Neural cell (in vitro differentiated cells): Measurements from ENCODE around the gene ZNF547. TPM values are rescaled to one million over a fixed set of nuclear protein-coding genes. Genes with fewer than 3 reads are reported as not detected.
A peak's percentile ranks its signal among the peaks of the same experiment; 100 is the strongest.

Experiments
- H2AFZ ChIP-seq: fragments of 200-600, 300-800 bp; sonication (generic), shearing (Covaris generic); 2 replicates; pipeline ENCODE4 v1.6.0; 2014; ENCODE audit warnings: low read depth, mild to moderate bottlenecking, antibody characterized with exemption, low read length, moderate library complexity
- H3F3A ChIP-seq: fragments of 200-600 bp; shearing (Covaris generic); 2 replicates; pipeline ENCODE4 v1.6.1; 2016; ENCODE audit warnings: mild to moderate bottlenecking, moderate library complexity, mixed read lengths, antibody characterized with exemption, low read length; ENCODE audit not compliant: insufficient read depth, poor library complexity, severe bottlenecking
- H3K27ac ChIP-seq: fragments of 200-600, 300-800 bp; sonication (generic), shearing (Covaris generic); 2 replicates; pipeline ENCODE4 v1.5.1; 2014; ENCODE audit warnings: mild to moderate bottlenecking, low read length, moderate library complexity
- H3K27me3 ChIP-seq: fragments of 300-800, 200-600 bp; sonication (generic), shearing (Covaris generic); 2 replicates; pipeline ENCODE4 v1.6.0; 2014; ENCODE audit warnings: mild to moderate bottlenecking, low read depth, low read length, moderate library complexity; ENCODE audit not compliant: insufficient read depth
- H3K36me3 ChIP-seq: fragments of 300-800, 200-600 bp; sonication (generic), shearing (Covaris generic); 2 replicates; pipeline ENCODE4 v1.5.1; 2014; ENCODE audit warnings: mild to moderate bottlenecking, antibody characterized with exemption, low read length, moderate library complexity; ENCODE audit not compliant: insufficient read depth
- H3K4me2 ChIP-seq: fragments of 300-800, 200-600 bp; sonication (generic), shearing (Covaris generic); 2 replicates; pipeline ENCODE4 v1.6.0; 2014; ENCODE audit warnings: mild to moderate bottlenecking, low read length
- H3K4me3 ChIP-seq: fragments of 300-800, 200-600 bp; sonication (generic), shearing (Covaris generic); 2 replicates; pipeline ENCODE4 v1.5.1; 2014; ENCODE audit warnings: mild to moderate bottlenecking, low read length, moderate library complexity
- H3K79me2 ChIP-seq: fragments of 200-600 bp; shearing (Covaris generic); replicated peaks from 2 replicates; pipeline ENCODE4 v1.6.0; 2014; ENCODE audit warnings: mild to moderate bottlenecking, low read length, moderate library complexity; ENCODE audit not compliant: insufficient read depth
- H3K9ac ChIP-seq: fragments of 300-800, 200-600 bp; sonication (generic), shearing (Covaris generic); 2 replicates; pipeline ENCODE4 v1.6.1; 2016; ENCODE audit warnings: mild to moderate bottlenecking, low read length, mixed read lengths
- H3K9me2 ChIP-seq: fragments of 200-600 bp; shearing (Covaris generic); 2 replicates; pipeline ENCODE4 v1.6.1; 2016; ENCODE audit warnings: mild to moderate bottlenecking, low read length, mixed read lengths; ENCODE audit not compliant: insufficient read depth
- H3K9me3 ChIP-seq: fragments of 200-600, 300-800 bp; sonication (generic), shearing (Covaris generic); 2 replicates; pipeline ENCODE4 v1.6.1; 2016; ENCODE audit warnings: mild to moderate bottlenecking, mixed run types, low read length, moderate library complexity, mixed read lengths
- H4K20me1 ChIP-seq: fragments of 200-600 bp; shearing (Covaris generic); 2 replicates; pipeline ENCODE4 v1.6.1; 2016; ENCODE audit warnings: mild to moderate bottlenecking, mixed run types; ENCODE audit not compliant: insufficient read depth
- EP300 ChIP-seq: fragments of 450-650 bp; conservative IDR thresholded peaks from 2 replicates; pipeline ENCODE4 v1.6.1; 2014; ENCODE audit warnings: antibody characterized with exemption, mild to moderate bottlenecking, moderate library complexity; ENCODE audit not compliant: poor library complexity, severe bottlenecking
- EZH2 ChIP-seq: fragments of 200-600, 300-800 bp; shearing (Covaris generic), sonication (generic); IDR thresholded peaks from 2 replicates; pipeline ENCODE4 v1.6.1; 2014; ENCODE audit warnings: antibody characterized with exemption, low read length, borderline replicate concordance, mild to moderate bottlenecking; ENCODE audit not compliant: insufficient read depth, poor library complexity, severe bottlenecking
- MXI1 ChIP-seq: fragments of 450-650 bp; conservative IDR thresholded peaks from 2 replicates; pipeline ENCODE4 v1.6.1; 2014; ENCODE audit warnings: antibody characterized with exemption, mild to moderate bottlenecking; ENCODE audit not compliant: poor library complexity, severe bottlenecking
- POLR2AphosphoS5 ChIP-seq: IDR thresholded peaks from 2 replicates; pipeline ENCODE4 v1.6.1; 2012
- RAD21 ChIP-seq: fragments of 450-650 bp; conservative IDR thresholded peaks from 2 replicates; pipeline ENCODE4 v1.6.1; 2014; ENCODE audit warnings: antibody characterized with exemption, mild to moderate bottlenecking, moderate library complexity
- SMC3 ChIP-seq: fragments of 450-650 bp; conservative IDR thresholded peaks from 2 replicates; pipeline ENCODE4 v1.6.1; 2014; ENCODE audit warnings: antibody characterized with exemption, mild to moderate bottlenecking, moderate library complexity; ENCODE audit not compliant: poor library complexity
- TAF1 ChIP-seq: IDR thresholded peaks from 2 replicates; pipeline ENCODE4 v1.6.1; 2012; ENCODE audit warnings: low read depth
- polyA plus RNA-seq: library from polyadenylated mRNA; depleted of rRNA; stranded (reverse); fragments of >200 nt; gene quantifications from 2 replicates; pipeline ENCODE4 v1.2.3, GENCODE V29; 2014
- TF ChIP-seq, protein P1 (sequence below): IDR thresholded peaks from 2 replicates; pipeline ENCODE4 v1.6.1; 2012; ENCODE audit warnings: borderline replicate concordance
- TF ChIP-seq, protein P2 (sequence below): fragments of 450-650 bp; IDR thresholded peaks from 2 replicates; pipeline ENCODE4 v1.5.1; 2014; ENCODE audit warnings: antibody characterized with exemption, mild to moderate bottlenecking, moderate library complexity; ENCODE audit not compliant: poor library complexity, severe bottlenecking

ZNF547 gene
- polyA plus RNA-seq, 1 donor from 2014 or later: 11.6 TPM

DNA sequence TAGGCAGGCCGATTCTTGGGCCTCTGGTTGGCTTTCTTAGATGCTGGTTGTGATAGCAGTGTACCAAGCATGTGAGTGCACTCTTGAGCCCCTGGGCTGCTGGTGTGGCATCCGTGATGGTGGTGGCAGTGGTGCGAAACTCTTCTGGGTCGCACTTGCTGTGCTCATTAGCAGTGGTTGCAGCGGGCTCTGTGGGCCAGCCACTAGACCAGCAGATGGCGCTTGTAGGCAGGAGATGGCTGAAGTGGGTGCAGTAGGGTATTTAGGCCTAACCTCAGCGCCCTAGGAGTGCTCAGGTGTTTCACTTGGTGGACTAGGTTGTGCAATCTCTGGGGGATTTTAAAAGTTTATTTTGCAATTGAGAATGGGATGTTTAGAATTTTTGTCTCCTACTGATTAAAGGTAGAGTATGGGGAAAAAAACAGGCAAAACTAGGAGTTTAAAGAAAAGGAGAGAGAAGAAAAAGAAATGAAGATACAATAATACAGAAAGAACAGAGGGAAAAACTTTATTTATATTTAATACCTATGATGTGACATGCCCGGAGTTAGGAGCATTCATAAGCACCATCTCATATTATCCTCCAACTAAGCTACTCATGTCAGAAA, 43.3 kb downstream of the ZNF547 start:
- Histone ChIP-seq H3K9ac (no peak overlapping the region), H3F3A (no peaks in the 10 kb centered on the region), H2AFZ (no peak overlapping the region), H3K4me2 (no peak overlapping the region), H3K27me3 (no peaks in the 10 kb centered on the region), H3K27ac (no peak overlapping the region), H3K79me2 (no peaks in the 10 kb centered on the region), H4K20me1 (no peaks in the 10 kb centered on the region), H3K9me3 (no peaks in the 10 kb centered on the region), H3K4me3 (no peak overlapping the region), H3K36me3 (no peaks in the 10 kb centered on the region), H3K9me2 (no peaks in the 10 kb centered on the region)
- TF ChIP-seq, protein P1, sequence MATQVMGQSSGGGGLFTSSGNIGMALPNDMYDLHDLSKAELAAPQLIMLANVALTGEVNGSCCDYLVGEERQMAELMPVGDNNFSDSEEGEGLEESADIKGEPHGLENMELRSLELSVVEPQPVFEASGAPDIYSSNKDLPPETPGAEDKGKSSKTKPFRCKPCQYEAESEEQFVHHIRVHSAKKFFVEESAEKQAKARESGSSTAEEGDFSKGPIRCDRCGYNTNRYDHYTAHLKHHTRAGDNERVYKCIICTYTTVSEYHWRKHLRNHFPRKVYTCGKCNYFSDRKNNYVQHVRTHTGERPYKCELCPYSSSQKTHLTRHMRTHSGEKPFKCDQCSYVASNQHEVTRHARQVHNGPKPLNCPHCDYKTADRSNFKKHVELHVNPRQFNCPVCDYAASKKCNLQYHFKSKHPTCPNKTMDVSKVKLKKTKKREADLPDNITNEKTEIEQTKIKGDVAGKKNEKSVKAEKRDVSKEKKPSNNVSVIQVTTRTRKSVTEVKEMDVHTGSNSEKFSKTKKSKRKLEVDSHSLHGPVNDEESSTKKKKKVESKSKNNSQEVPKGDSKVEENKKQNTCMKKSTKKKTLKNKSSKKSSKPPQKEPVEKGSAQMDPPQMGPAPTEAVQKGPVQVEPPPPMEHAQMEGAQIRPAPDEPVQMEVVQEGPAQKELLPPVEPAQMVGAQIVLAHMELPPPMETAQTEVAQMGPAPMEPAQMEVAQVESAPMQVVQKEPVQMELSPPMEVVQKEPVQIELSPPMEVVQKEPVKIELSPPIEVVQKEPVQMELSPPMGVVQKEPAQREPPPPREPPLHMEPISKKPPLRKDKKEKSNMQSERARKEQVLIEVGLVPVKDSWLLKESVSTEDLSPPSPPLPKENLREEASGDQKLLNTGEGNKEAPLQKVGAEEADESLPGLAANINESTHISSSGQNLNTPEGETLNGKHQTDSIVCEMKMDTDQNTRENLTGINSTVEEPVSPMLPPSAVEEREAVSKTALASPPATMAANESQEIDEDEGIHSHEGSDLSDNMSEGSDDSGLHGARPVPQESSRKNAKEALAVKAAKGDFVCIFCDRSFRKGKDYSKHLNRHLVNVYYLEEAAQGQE: no peak
- TF ChIP-seq EZH2 (no peak), EP300 (no peak), MXI1 (peak; percentile 26), TAF1 (no peak), RAD21 (peak; percentile 76), SMC3 (peak; percentile 75)
- TF ChIP-seq, protein P2, sequence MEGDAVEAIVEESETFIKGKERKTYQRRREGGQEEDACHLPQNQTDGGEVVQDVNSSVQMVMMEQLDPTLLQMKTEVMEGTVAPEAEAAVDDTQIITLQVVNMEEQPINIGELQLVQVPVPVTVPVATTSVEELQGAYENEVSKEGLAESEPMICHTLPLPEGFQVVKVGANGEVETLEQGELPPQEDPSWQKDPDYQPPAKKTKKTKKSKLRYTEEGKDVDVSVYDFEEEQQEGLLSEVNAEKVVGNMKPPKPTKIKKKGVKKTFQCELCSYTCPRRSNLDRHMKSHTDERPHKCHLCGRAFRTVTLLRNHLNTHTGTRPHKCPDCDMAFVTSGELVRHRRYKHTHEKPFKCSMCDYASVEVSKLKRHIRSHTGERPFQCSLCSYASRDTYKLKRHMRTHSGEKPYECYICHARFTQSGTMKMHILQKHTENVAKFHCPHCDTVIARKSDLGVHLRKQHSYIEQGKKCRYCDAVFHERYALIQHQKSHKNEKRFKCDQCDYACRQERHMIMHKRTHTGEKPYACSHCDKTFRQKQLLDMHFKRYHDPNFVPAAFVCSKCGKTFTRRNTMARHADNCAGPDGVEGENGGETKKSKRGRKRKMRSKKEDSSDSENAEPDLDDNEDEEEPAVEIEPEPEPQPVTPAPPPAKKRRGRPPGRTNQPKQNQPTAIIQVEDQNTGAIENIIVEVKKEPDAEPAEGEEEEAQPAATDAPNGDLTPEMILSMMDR: peak; percentile 75

DNA sequence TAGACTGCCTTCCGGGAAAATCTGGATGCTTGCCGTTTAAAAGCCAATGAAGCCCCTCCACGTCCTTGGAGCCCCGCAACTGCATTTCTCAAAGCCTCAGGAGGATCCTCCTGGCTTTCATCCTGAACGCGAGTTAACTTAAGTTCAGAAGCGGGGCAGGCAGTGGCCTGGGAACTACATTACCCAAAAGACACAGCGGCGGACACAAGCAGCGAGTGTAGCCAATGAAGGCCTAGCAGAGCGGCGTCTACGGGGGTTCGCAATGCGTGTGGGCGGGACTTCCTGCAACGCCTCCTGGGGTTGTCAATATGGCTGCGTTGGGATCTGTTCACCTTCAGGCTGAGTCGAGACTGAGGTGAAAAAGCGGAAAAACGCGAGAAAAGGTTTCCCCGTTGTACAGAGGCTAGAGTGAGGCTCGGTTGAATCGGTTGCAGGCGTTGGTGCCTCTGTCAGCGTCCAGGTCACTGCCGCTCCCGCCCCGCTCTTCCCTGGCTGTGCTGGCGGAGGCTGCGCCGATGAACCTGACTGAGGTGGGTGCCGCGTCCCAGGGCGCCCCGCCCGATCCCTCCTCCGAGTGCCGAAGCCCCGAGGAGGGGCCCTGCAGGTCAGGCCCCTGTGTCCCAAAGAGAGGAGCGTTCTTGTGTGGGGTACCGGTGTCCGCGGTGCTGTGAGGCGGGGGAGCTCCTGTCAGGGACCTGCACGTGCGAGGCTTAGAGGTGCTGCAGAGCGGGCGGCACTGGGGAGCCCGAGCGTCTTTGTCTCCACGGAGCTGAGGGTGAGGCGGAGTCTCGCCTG, 47.7 kb downstream of the ZNF547 start, which contains the start of gene ZNF17:
TSS of gene ZNF17 (plus strand) at position 285 of the 795 bp plus-strand sequence. CDS start 2,455 bp downstream, outside the sequence.
- Histone ChIP-seq H3K9ac (peak within 1 kb of the TSS; percentile 88), H3K9me3 (no peaks in the 10 kb centered on the region), H3K36me3 (peaks cover 8% of the 10 kb centered on the region), H3F3A (no peaks in the 10 kb centered on the region), H4K20me1 (no peaks in the 10 kb centered on the region), H3K4me3 (peak within 1 kb of the TSS; percentile 100), H3K9me2 (no peaks in the 10 kb centered on the region), H3K27me3 (no peaks in the 10 kb centered on the region), H2AFZ (peak within 1 kb of the TSS; percentile 58), H3K4me2 (peak within 1 kb of the TSS; percentile 81), H3K27ac (peak within 1 kb of the TSS; percentile 88), H3K79me2 (peaks cover 23% of the 10 kb centered on the region)
- TF ChIP-seq EP300 (no peak), SMC3 (peak; percentile 53), MXI1 (peak; percentile 92), RAD21 (no peak), TAF1 (peak; percentile 69), EZH2 (no peak), POLR2AphosphoS5 (peak; percentile 94)
- TF ChIP-seq, protein P2: no peak
- TF ChIP-seq, protein P1: peak; percentile 86
